Calu3 (cell line): Measurements from ENCODE around the gene BCL11A. TPM values are rescaled to one million over a fixed set of nuclear protein-coding genes. Genes with fewer than 3 reads are reported as not detected.

Experiments
- BruUV-seq: library from RNA; stranded (reverse); fragments of 400-500 nt; replicated peaks from 2 replicates; lab custom pipeline; 2021; lab: Mats Ljungman, UMichigan
- CTCF ChIA-PET: fragments of 300-600 bp; sonication (Branson Sonifier 250); formaldehyde crosslinking; loops from one replicate; lab custom pipeline; 2022; ENCODE audit warnings: antibody characterized with exemption; lab: Charles Lee
- DNase-seq: peaks from one replicate; pipeline ENCODE4 v3.0.0; 2022
- H3K27ac Mint-ChIP-seq: one replicate; pipeline ENCODE4 v1.8.0; 2022; ENCODE audit warnings: mixed read lengths; ENCODE audit not compliant: unreplicated experiment
- H3K27me3 Mint-ChIP-seq: one replicate; pipeline ENCODE4 v1.8.0; 2022; ENCODE audit warnings: mixed read lengths; ENCODE audit not compliant: unreplicated experiment
- H3K36me3 Mint-ChIP-seq: one replicate; pipeline ENCODE4 v1.8.0; 2022; ENCODE audit warnings: mild to moderate bottlenecking, moderate library complexity, mixed read lengths; ENCODE audit not compliant: insufficient read depth, unreplicated experiment
- H3K4me1 Mint-ChIP-seq: one replicate; pipeline ENCODE4 v1.8.0; 2022; ENCODE audit warnings: mild to moderate bottlenecking, low read depth, mixed read lengths; ENCODE audit not compliant: unreplicated experiment
- H3K4me3 Mint-ChIP-seq: one replicate; pipeline ENCODE4 v1.8.0; 2022; ENCODE audit warnings: mild to moderate bottlenecking, low read depth, moderate library complexity, mixed read lengths; ENCODE audit not compliant: unreplicated experiment
- H3K9me3 Mint-ChIP-seq: one replicate; pipeline ENCODE4 v1.8.0; 2022; ENCODE audit warnings: low read depth, mixed read lengths; ENCODE audit not compliant: unreplicated experiment
- CTCF ChIP-seq: fragments of 200-600 bp; IDR thresholded peaks from one replicate; pipeline ENCODE4 v1.8.0; 2022; ENCODE audit warnings: antibody characterized with exemption; ENCODE audit not compliant: unreplicated experiment
- intact Hi-C: fragments of 100-400 bp; cut with micrococcal nuclease; formaldehyde crosslinking; loops from one replicate; pipeline ENCODE4 v1.10.0; 2022; ENCODE audit not compliant: unreplicated experiment
- total RNA-seq: library from RNA; stranded (reverse); gene quantifications from 2 replicates; pipeline ENCODE4 v1.2.3, GENCODE V29; 2022

Gene BCL11A
- total RNA-seq, 1 experiment from 2014 or later: 8.5 TPM

- intact Hi-C loops: no loop called here
- Mint-ChIP-seq H3K4me3 (no peak overlapping the region), H3K9me3 (peaks cover 3% of the 10 kb centered on the region), H3K27ac (no peak overlapping the region), H3K27me3 (no peaks in the 10 kb centered on the region), H3K36me3 (no peaks in the 10 kb centered on the region), H3K4me1 (no peaks in the 10 kb centered on the region)
- CTCF ChIA-PET: no interaction called here
- no peak for TF ChIP-seq CTCF
- no peak for DNase-seq
- no TSS peak for BruUV-seq
Observed at GRCh38 chr2:60461421-60462108, 91.9 kb downstream of the BCL11A start.

- intact Hi-C loops: no loop called here
- no peaks in the 10 kb centered on the region for H3K27me3 Mint-ChIP-seq
- BruUV-seq: no TSS peak
- no peak for TF ChIP-seq CTCF
- no peak for DNase-seq
- H3K27ac Mint-ChIP-seq: no peak overlapping the region
- peaks cover 3% of the 10 kb centered on the region for H3K9me3 Mint-ChIP-seq
- H3K4me1 Mint-ChIP-seq: no peaks in the 10 kb centered on the region
- CTCF ChIA-PET: no interaction called here
- H3K4me3 Mint-ChIP-seq: no peak overlapping the region
- no peaks in the 10 kb centered on the region for H3K36me3 Mint-ChIP-seq
Observed at GRCh38 chr2:60460577-60461420, 92.7 kb downstream of the BCL11A start.

- no peak for DNase-seq
- Mint-ChIP-seq H3K9me3 (peaks cover 3% of the 10 kb centered on the region), H3K27ac (no peak overlapping the region), H3K4me3 (no peak overlapping the region), H3K4me1 (no peaks in the 10 kb centered on the region), H3K27me3 (no peaks in the 10 kb centered on the region), H3K36me3 (no peaks in the 10 kb centered on the region)
- CTCF ChIA-PET: no interaction called here
- no TSS peak for BruUV-seq
- no peak for TF ChIP-seq CTCF
- intact Hi-C loops: no loop called here
Observed at GRCh38 chr2:60459851-60460250, 93.6 kb downstream of the BCL11A start.

- H3K27ac Mint-ChIP-seq: no peak overlapping the region
- intact Hi-C loops: no loop called here
- no TSS peak for BruUV-seq
- no peaks in the 10 kb centered on the region for H3K4me1 Mint-ChIP-seq
- no peak for DNase-seq
- TF ChIP-seq CTCF: no peak
- no peaks in the 10 kb centered on the region for H3K36me3 Mint-ChIP-seq
- peaks cover under 1% of the 10 kb centered on the region for H3K9me3 Mint-ChIP-seq
- H3K27me3 Mint-ChIP-seq: no peaks in the 10 kb centered on the region
- CTCF ChIA-PET: no interaction called here
- H3K4me3 Mint-ChIP-seq: no peak overlapping the region
Observed at GRCh38 chr2:60456115-60456770, 97.2 kb downstream of the BCL11A start.
